ENCODE measurements around the gene FANCM.
A peak's percentile ranks its signal among the peaks of the same experiment; 100 is the strongest.
"Not testable (repeated sequence)": the region's sequence is repeated elsewhere in the genome, so short reads cannot be mapped to it uniquely, and the experiment has no call there.

Gene FANCM

DNA sequence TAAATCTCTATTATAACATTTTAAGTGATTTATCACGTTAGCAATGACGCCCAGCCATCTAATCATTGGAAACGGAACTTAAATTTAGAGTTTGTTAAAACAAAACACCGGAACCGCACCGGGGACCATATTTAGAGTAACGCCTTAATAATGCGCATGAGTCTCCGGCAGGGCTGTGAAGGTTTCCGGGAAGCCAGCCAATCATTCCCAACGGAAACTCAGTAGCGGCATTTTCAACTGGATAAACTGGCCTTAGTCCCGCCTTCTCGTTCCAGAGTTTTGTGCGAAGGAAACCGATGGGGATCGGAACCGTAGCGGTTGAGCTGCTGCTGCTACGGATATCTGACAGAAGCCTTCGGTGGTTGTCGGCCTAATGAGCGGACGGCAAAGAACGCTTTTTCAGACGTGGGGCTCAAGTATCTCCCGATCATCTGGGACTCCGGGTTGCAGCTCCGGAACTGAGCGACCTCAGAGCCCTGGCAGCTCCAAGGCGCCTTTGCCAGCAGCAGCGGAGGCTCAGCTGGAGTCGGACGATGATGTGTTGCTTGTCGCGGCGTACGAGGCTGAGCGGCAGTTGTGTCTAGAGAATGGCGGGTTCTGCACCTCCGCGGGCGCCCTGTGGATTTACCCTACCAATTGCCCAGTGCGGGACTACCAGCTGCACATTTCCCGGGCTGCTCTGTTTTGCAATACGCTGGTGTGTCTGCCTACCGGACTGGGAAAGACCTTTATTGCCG lies at the start of gene FANCM:
Gene FANCM, plus strand, starts transcription at position 272 of the 737 bp plus-strand sequence. Its CDS starts 102 bp downstream, at position 374.
- DNase-seq, result peak; percentile 90 to 94

GRCh38 chr14:45089813-45090212 lies 45.9 kb upstream of the FANCM start:
- peak in 1 of 2 donors; percentile 20 for DNase-seq

- no peak for DNase-seq
Observed at GRCh38 chr14:45091710-45092109, 44.0 kb upstream of the FANCM start.

- DNase-seq, result no peak
Observed at GRCh38 chr14:45094275-45094674, 41.5 kb upstream of the FANCM start.

GRCh38 chr14:45095143-45095542 lies 40.6 kb upstream of the FANCM start:
- DNase-seq, result no peak

- DNase-seq, result no peak
Observed at GRCh38 chr14:45096218-45096617, 39.5 kb upstream of the FANCM start.

DNA sequence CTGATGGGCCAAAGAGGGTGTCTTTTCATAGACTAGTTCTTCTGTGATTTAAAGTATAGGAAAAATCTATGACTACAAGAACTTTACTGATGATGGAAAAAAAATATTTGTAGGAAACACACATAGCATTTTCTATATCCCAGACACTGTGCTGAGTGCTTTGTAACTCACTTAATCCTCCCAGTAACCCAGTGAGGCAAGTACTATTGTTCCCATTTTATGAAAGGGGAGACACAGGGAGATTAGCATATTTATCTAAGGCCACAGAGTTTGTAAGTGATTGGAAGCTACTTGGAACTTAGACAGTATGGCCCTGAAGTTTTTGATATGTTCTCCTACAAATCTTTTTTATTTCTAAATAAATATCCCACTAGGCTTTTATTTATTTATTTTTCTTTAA lies 31.9 kb upstream of the FANCM start:
- no peak for DNase-seq

GRCh38 chr14:45104561-45104960 lies 31.2 kb upstream of the FANCM start:
- DNase-seq, result no peak

DNA sequence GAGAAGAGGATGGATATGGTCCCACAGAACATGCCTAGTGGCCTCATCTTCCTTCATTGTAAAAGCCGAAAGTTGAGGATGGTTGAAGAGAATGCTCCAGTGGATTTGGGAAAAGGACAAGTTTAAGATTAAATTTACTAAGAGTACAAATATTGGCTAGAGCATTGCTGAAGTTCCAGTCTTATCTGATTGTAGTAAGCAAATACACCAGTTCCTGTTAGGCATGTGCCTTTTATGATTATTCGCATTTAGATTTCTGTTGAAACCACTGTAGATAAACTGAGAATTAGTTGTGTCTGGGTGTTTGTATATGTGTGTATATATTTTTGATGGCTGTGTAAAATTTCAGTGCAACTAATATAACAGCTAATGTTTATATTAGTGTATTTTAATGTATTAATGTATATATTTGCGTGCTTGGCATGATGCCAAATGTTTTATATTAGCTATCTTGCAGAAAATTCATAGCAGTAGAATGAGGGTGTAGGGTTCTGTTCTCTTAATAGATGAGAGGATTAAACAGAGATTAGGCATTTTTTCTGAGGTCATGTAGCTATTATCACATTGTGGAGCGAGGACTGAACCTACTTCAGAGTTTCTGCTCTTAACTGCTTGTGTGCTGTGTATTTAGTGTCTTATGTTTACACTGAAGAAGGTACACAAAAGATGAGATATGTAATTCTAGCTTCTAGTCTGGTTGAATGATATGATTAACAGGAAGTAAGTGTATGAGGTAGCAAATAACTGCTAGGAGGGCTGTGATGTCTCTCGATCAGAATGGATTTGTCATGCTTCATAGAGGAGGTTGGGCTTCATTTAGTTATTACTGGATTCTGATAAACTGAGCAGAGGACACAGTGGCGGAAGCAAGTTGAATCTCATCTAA lies 22.6 kb upstream of the FANCM start:
- DNase-seq, result no peak

DNA sequence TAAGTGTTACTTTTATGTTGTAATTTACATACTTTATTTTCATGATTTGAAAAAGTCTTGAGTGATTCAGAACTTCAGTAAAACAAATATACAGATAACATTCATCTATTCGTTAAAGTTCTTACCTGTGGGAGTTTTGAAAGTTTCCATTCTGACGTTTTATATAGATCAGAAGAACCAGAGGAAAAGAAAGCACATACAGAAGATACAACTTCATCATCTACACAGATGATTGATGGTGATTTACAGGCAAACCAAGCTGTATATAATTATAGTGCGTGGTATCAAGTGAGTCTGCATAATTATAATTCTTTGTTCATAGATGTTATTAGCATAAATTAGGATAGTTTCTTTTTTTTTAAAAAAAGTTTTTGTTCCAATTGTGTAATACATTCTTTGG lies 21.4 kb upstream of the FANCM start:
- DNase-seq, result no peak

GRCh38 chr14:45118594-45118993 lies 17.1 kb upstream of the FANCM start:
- no peak for DNase-seq

- no peak for DNase-seq
Observed at GRCh38 chr14:45120096-45120495, 15.6 kb upstream of the FANCM start.

GRCh38 chr14:45123271-45123670 lies 12.5 kb upstream of the FANCM start:
- DNase-seq, result no peak

DNA sequence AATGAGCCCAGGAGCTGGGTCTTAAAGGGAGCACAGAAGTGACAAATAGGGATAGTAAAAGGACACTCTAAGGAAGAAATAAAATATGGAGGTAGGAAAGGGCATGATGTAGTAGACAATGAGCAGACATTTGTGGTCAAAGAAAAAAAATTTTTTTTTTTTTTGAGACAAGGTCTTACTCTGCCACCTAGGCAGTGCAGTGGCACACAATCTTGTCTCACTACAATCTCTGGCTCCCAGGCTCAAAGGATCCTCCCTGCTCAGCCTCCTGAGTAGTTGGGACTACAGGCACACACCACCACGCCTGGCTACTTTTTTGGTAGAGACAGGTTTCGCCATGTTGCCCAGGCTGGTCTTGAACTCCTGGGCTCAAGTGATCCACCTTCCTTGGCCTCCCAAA lies 10.0 kb upstream of the FANCM start:
- no peak for DNase-seq

GRCh38 chr14:45128963-45129629 lies 6.6 kb upstream of the FANCM start:
- no peak for DNase-seq

GRCh38 chr14:45133683-45134050 lies 2.1 kb upstream of the FANCM start:
- DNase-seq, result peak in 1 of 2 donors; percentile 3

DNA sequence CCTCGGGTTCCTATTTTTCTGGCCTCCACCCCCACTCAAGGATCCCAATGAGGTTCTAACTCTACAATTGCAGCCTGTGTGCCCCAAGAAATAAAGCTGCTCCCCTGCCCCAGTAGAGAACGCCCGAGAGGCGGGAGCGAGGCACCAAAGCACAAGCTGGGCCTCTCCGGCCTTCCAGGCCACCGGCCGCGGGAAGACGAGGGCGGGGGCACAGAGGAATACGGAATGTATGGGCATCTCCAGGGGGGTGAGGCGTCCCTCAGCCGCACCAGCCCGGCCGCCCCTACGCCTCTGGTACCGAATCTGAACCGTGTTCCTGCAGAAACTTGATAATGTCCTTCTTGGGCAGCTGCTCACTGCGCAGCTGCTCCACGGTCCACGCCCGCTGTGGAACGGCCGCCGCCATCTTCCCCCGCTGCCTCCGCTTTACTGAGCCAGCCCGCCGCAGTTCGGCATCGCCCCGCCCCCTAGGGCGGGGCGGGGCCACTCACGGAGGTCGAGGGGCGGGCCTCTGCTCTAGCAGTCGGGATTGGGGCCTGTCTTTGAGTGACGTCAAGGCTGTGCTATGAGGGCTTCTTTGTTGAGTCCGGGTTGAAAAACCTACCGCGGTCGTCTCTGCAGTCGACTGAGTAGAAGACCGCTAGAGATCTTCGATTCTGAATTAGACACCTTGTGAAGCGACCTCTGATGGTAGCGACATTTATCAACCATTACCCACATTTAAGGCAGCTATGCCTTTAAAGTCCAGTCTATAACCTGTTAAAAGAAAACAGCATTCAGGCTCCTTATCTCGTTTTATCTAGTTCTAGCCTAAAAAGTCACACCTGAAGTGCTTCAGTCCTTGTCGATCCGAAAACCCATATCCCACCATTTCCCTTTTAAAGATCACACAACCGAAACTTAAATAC lies 1.4 kb upstream of the FANCM start, which contains the start of gene FKBP3:
Gene FKBP3, minus strand, starts transcription at position 431 of the 908 bp plus-strand sequence. Its CDS starts 25 bp downstream, at position 406.
- peak; percentile 98 to 99 for DNase-seq

- no peak for DNase-seq
Observed at GRCh38 chr14:45135156-45135555, 574 bp upstream of the FANCM start.

DNA sequence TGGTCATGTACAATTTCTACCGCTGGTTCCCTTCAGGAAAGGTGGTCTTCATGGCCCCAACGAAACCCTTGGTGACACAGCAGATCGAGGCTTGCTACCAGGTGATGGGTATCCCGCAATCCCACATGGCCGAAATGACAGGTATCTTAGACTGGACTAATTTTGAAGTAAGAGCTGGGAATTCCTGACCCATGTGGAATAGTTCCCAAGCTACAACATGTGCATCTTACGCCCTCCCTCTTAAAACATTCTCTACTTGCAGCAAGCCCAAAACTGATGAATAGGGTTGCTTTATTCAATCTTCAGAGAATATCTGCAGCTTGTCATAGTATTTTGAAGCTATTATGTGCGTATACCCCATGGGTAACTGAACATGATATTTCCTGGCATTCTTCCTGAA lies 669 bp downstream of the FANCM start:
- no peak for DNase-seq

DNA sequence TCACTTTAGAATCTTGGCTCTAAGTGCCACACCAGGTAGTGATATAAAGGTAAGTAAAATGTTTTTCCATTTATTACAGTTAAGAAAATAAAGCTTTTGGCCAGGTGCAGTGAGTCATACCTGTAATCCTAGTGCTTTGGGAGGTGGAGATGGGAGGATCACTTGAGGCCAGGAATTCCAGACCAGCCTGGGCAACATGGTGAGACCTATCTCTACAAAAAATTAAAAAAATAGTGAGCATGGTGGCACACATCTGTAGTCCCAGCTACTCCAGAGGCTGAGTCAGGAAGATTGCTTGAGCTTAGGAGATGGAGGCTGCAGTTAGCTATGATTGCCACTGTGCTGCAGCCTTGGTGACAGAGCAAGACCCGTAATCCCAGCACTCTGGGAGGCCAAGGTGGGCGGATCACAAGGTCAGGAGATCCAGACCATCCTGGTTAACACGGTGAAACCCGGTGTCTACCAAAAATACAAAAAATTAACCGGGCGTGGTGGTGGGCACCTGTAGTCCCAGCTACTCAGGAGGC lies 5.0 kb downstream of the FANCM start:
- DNase-seq, result no peak

DNA sequence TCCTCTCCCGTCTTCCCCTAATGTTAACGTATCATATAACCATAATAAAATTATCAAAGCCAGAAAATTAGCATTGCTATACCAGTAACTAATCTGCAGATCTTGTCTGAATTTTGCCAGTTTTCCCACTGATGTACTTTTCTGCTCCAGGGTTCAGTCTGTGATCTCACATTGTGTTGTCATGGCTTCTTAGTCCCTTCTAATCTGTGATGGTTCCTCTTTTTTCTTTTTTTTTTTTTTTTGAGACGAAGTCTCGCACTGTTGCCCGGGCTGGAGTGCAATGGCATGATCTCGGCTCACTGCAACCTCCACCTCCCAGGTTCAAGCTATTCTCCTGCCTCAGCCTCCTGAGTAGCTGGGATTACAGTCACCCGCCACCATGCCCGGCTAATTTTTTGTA lies 6.4 kb downstream of the FANCM start:
- not testable (repeated sequence) for DNase-seq

DNA sequence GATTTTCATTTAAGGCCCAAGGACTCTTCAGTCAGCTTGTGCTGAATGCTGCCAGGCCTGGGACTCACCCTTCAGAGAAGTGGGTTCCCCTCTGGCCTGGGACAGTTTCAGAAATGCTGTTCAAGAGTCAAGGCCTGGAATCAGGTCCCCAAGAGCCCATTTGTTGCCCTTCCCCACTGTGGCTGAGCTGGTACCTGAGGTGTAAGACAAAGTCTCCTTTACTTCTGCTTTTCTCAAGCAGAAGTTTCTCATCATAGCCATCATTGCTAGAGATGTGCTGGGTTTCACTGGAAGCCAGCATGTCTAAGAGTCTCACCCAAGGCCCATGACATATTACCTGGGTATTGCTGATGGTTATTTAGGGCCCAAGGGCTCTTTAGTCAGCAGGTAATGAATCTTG lies 8.9 kb downstream of the FANCM start:
- DNase-seq, result no peak
